C4-2B (cell line): ENCODE data around the gene TEX26.
A peak's percentile ranks its signal among the peaks of the same experiment; 100 is the strongest.

Experiments
- H3K27ac ChIP-seq: fragments of 450-650 bp; 2 replicates; pipeline ENCODE4 v1.5.1; 2017
- CTCF ChIP-seq: fragments of 450-650 bp; conservative IDR thresholded peaks from 2 replicates; pipeline ENCODE4 v1.5.1; 2017; ENCODE audit warnings: mild to moderate bottlenecking
- ZFX ChIP-seq: fragments of 450-650 bp; IDR thresholded peaks from 2 replicates; pipeline ENCODE4 v1.6.1; 2017

The TEX26 gene

GRCh38 chr13:30965380-30965779, 32.9 kb downstream of the TEX26 start:
- TF ChIP-seq ZFX (no peak), CTCF (no peak)
- H3K27ac ChIP-seq = no peak overlapping the region

GRCh38 chr13:30966101-30966500, 33.6 kb downstream of the TEX26 start:
- TF ChIP-seq CTCF (no peak), ZFX (no peak)

GRCh38 chr13:30968846-30969245, 36.4 kb downstream of the TEX26 start:
- no peak for TF ChIP-seq CTCF
- H3K27ac ChIP-seq = no peak overlapping the region

More at GRCh38 chr13:30966101-30966500, 33.6 kb downstream of the TEX26 start:
- no peak overlapping the region for H3K27ac ChIP-seq

GRCh38 chr13:30971575-30971974, 39.1 kb downstream of the TEX26 start:
- H3K27ac ChIP-seq = no peak overlapping the region
- no peak for TF ChIP-seq ZFX
- TF ChIP-seq CTCF = no peak

- H3K27ac ChIP-seq = peak overlapping the region; percentile 69
- TF ChIP-seq ZFX = no peak
- no peak for TF ChIP-seq CTCF
Observed at GRCh38 chr13:30972888-30973377, 40.5 kb downstream of the TEX26 start.

- H3K27ac ChIP-seq = no peak overlapping the region
- TF ChIP-seq CTCF (no peak), ZFX (no peak)
Observed at GRCh38 chr13:30974350-30974749, 41.9 kb downstream of the TEX26 start.

GRCh38 chr13:30976025-30976424, 43.6 kb downstream of the TEX26 start:
- TF ChIP-seq CTCF (no peak), ZFX (no peak)

More at GRCh38 chr13:30976025-30976424, 43.6 kb downstream of the TEX26 start:
- no peak overlapping the region for H3K27ac ChIP-seq
